ENCODE data around the gene RAMP3. TPM values are rescaled to one million over a fixed set of nuclear protein-coding genes. Genes with fewer than 3 reads are reported as not detected.

The RAMP3 gene
- total and polyA plus RNA-seq, 10 of the 15 experiments (the other 5 are each of a cell fraction or from before 2014, with no cell fraction given): not detected

DNA sequence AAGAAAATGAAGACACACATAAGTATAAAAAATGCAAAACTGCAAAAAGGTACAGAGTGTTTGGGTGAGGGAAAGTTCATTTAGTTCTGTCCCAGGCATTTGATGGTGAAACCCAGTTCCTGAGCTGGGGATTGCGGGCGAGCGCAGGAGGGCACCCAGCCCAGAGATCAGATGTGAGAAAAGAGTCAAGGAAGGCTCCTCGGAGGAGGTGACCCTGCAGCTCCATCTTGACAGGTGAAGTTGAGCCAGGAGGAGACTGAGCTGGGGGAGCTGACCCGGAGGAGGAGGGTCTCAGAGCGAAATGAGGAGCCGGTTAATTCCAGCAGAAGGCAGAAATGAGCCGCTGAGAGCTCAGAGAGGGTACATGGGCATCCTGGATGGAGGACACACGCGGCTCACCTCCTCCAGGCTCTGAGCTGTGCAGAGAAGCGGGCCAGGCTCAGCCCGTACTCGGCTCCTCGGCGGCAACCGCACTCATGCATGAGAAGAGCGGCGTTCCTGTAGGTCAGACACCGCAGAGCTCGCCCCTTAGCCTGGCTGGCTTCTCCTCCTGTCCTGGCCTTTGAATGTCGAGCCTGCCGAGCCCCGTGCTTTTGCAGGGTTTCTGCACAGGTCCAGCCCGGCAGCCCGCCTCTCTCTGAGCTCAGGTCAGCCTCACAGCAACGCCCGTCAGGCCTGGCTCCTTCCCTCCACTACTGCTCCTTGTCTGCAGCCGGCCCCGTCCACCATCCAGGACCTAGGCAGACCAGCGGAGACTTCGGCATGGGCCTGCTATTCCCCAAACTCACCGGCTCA, 9.5 kb upstream of the RAMP3 start:
- no TSS peak for BruUV-seq (replicated peaks)
- TF ChIP-seq MYB (IDR thresholded peaks at IDR 0.05; ENCODE audit: borderline replicate concordance, low read depth, low read length) (no peak), ZNF274 (IDR thresholded peaks at IDR 0.05; ENCODE audit: insufficient read depth, insufficient read length) (no peak), NR2C2 (IDR thresholded peaks at IDR 0.05; ENCODE audit: borderline replicate concordance, control insufficient read depth, insufficient read length, low read depth) (no peak), MTA3 (IDR thresholded peaks at IDR 0.05; ENCODE audit: borderline replicate concordance, low read length) (no peak), ZNF24 (IDR thresholded peaks at IDR 0.05) (no peak), IRF5 (IDR thresholded peaks at IDR 0.05; ENCODE audit: borderline replicate concordance) (no peak), STAT3 (IDR thresholded peaks at IDR 0.05; ENCODE audit: low read depth, low read length) (no peak), ESRRA (IDR thresholded peaks at IDR 0.05; ENCODE audit: low read length) (no peak), CHD2 (IDR thresholded peaks at IDR 0.05; ENCODE audit: borderline replicate concordance, low read depth, low read length) (no peak), ZSCAN29 (IDR thresholded peaks at IDR 0.05) (no peak), TARDBP (IDR thresholded peaks at IDR 0.05; ENCODE audit: borderline replicate concordance) (no peak), RB1 (IDR thresholded peaks at IDR 0.05; ENCODE audit: borderline replicate concordance) (no peak)
- TF ChIP-seq, protein P1, sequence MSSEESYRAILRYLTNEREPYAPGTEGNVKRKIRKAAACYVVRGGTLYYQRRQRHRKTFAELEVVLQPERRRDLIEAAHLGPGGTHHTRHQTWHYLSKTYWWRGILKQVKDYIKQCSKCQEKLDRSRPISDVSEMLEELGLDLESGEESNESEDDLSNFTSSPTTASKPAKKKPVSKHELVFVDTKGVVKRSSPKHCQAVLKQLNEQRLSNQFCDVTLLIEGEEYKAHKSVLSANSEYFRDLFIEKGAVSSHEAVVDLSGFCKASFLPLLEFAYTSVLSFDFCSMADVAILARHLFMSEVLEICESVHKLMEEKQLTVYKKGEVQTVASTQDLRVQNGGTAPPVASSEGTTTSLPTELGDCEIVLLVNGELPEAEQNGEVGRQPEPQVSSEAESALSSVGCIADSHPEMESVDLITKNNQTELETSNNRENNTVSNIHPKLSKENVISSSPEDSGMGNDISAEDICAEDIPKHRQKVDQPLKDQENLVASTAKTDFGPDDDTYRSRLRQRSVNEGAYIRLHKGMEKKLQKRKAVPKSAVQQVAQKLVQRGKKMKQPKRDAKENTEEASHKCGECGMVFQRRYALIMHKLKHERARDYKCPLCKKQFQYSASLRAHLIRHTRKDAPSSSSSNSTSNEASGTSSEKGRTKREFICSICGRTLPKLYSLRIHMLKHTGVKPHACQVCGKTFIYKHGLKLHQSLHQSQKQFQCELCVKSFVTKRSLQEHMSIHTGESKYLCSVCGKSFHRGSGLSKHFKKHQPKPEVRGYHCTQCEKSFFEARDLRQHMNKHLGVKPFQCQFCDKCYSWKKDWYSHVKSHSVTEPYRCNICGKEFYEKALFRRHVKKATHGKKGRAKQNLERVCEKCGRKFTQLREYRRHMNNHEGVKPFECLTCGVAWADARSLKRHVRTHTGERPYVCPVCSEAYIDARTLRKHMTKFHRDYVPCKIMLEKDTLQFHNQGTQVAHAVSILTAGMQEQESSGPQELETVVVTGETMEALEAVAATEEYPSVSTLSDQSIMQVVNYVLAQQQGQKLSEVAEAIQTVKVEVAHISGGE (CRISPR knock-in tag; IDR thresholded peaks at IDR 0.05): no peak
- TF ChIP-seq, protein P2, sequence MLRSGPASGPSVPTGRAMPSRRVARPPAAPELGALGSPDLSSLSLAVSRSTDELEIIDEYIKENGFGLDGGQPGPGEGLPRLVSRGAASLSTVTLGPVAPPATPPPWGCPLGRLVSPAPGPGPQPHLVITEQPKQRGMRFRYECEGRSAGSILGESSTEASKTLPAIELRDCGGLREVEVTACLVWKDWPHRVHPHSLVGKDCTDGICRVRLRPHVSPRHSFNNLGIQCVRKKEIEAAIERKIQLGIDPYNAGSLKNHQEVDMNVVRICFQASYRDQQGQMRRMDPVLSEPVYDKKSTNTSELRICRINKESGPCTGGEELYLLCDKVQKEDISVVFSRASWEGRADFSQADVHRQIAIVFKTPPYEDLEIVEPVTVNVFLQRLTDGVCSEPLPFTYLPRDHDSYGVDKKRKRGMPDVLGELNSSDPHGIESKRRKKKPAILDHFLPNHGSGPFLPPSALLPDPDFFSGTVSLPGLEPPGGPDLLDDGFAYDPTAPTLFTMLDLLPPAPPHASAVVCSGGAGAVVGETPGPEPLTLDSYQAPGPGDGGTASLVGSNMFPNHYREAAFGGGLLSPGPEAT (IDR thresholded peaks at IDR 0.05; ENCODE audit: low read depth): no peak
- Histone ChIP-seq H3K9ac (ENCODE audit: control insufficient read depth, insufficient read depth, low read length) (no peak overlapping the region), H3K27me3 (replicated peaks in 1 of 2; ENCODE audit: control insufficient read depth in 2 of 2, insufficient read depth in 2 of 2, low read length in 1 of 2) (no peaks in the 10 kb centered on the region; a peak in 1 of 4 replicates), H3K4me1 (ENCODE audit: control insufficient read depth, insufficient read depth, low read length) (no peaks in the 10 kb centered on the region), H3K27ac (ENCODE audit: control insufficient read depth, insufficient read depth) (no peak overlapping the region), H3K36me3 (ENCODE audit: control insufficient read depth in 2 of 2, insufficient read depth in 2 of 2, low read length in 1 of 2) (no peaks in the 10 kb centered on the region), H3K4me3 (no peak overlapping the region), H3K9me3 (replicated peaks; ENCODE audit: control insufficient read depth, insufficient read depth, low read length) (no peaks in the 10 kb centered on the region; the same call in 2 of the 3 replicates), H2AFZ (ENCODE audit: control insufficient read depth, low read depth, low read length) (no peak overlapping the region), H4K20me1 (ENCODE audit: control insufficient read depth, insufficient read depth) (no peaks in the 10 kb centered on the region), H3K79me2 (ENCODE audit: control insufficient read depth, insufficient read depth, low read length) (no peaks in the 10 kb centered on the region), H3K4me2 (ENCODE audit: control insufficient read depth, insufficient read depth) (no peak overlapping the region)
- ChIA-PET CTCF (interaction anchor here (0.9 to 1.8 kb wide), 2 partner anchors 13 to 174 kb away, joined by 3 to 4 read pairs; no protein-coding TSS in a partner anchor), RAD21 (ENCODE audit: unreplicated experiment) (no interaction called here), SMC1A (ENCODE audit: uncharacterized antibody, unreplicated experiment) (no interaction called here), POLR2A (interaction anchor here (0.6 kb wide), 1 partner anchor 267 kb away, joined by 3 read pairs; no protein-coding TSS in a partner anchor)
- intact Hi-C loops (cut with micrococcal nuclease; ENCODE audit: unreplicated experiment) (no loop called here), in situ Hi-C loops (cut with MboI) (no loop called here)
- no peak; the same call in 2 of the 3 replicates for ATAC-seq
- DNase-seq (ENCODE audit: low read depth, low spot score): no peak
- FAIRE-seq: no peak
- 52% methylated on average over 32 of the region's 32 CpGs for WGBS (ENCODE audit: insufficient coverage, insufficient replicate concordance, low lambda C conversion rate, missing lambda C conversion rate)

All from GM12878 (cell line).